GM23338 (cell line): ENCODE results near the gene CDYL2.

ENCODE experiments used
- CREB1 ChIP-seq: fragments of 250-450 bp; sonication (Bioruptor Pico); IDR thresholded peaks from 2 replicates; pipeline ENCODE4 v1.5.0; 2020; ENCODE audit warnings: low read depth, mild to moderate bottlenecking, moderate library complexity
- CTCF ChIP-seq, 2 experiments: fragments of 200-600 bp in 1 of 2; sonication (generic) in 1 of 2; conservative IDR thresholded peaks; 2 replicates each; pipeline versions ENCODE4 v1.5.1 to v1.6.1; 2016 to 2017; ENCODE audit warnings: antibody characterized with exemption in 2 of 2, low read depth in 2 of 2, mild to moderate bottlenecking in 2 of 2, moderate library complexity in 1 of 2
- EZH2 ChIP-seq: fragments of 200-600 bp; sonication (generic); IDR thresholded peaks from one replicate; pipeline ENCODE4 v1.8.0; 2017; ENCODE audit warnings: antibody characterized with exemption, mild to moderate bottlenecking, low read depth; ENCODE audit not compliant: unreplicated experiment
- EZH2phosphoT487 ChIP-seq: fragments of 200-600 bp; sonication (generic); IDR thresholded peaks from one replicate; pipeline ENCODE4 v1.8.1; 2018; ENCODE audit warnings: antibody characterized with exemption; ENCODE audit not compliant: unreplicated experiment
- NANOG ChIP-seq: IDR thresholded peaks from 2 replicates; pipeline ENCODE4 v1.6.1; 2016; ENCODE audit warnings: antibody characterized with exemption, borderline replicate concordance
- POLR2AphosphoS5 ChIP-seq: IDR thresholded peaks from 2 replicates; pipeline ENCODE4 v1.6.1; 2016; ENCODE audit warnings: antibody characterized with exemption, low read depth
- REST ChIP-seq: IDR thresholded peaks from one replicate; pipeline ENCODE4 v1.6.1; 2018; ENCODE audit warnings: antibody characterized with exemption; ENCODE audit not compliant: unreplicated experiment

GRCh38 chr16:80606221-80606766, 198.1 kb downstream of the CDYL2 start:
- no peak for TF ChIP-seq POLR2AphosphoS5
- no peak for TF ChIP-seq CTCF (conservative IDR thresholded peaks at IDR 0.05; ENCODE audit: low read depth in 2 of 2)
- TF ChIP-seq REST = no peak
- TF ChIP-seq EZH2phosphoT487 = no peak
- no peak for TF ChIP-seq EZH2
- TF ChIP-seq CREB1 (CRISPR knock-in tag) = no peak
- no peak for TF ChIP-seq NANOG
